ENCODE results near the gene FER.

FER gene

DNA sequence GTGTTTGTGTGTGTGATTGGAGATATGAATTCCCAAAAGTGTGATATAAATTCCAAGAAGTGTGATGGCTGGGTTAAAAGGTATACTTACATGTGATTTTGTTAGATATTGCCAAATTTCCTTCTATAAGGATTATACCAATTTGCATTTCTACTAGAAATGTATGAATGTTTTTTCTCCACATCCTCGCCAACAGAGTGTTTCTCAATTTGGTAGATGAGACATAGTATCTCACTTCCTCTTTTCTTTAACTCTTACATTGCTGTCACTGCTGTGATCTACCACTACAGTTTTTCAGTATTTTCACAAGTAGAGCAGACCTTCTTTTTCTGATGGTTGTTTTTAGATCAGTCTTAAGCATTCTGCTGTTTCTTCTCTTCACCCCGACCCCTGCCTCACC lies 111.3 kb downstream of the FER start:
- Histone ChIP-seq H3K9me3 (ENCODE audit: control insufficient read depth, insufficient read depth, low read depth, low read length) (no peaks in the 10 kb centered on the region), H3K4me3 (ENCODE audit: low read depth, low read length) (no peak overlapping the region), H3K36me3 (ENCODE audit: control insufficient read depth in 2 of 2, insufficient read depth in 1 of 2, low read length in 2 of 2) (no peaks in the 10 kb centered on the region), H3K4me1 (ENCODE audit: control insufficient read depth, insufficient read depth, low read length) (no peaks in the 10 kb centered on the region), H3K27ac (ENCODE audit: extremely low read depth, low read depth, low read length) (no peak overlapping the region)
- ChIA-PET POLR2A (no interaction called here), CTCF (interaction anchor here (0.7 kb wide), 1 partner anchor 178 kb away, joined by 3 read pairs; no protein-coding TSS in a partner anchor)
- no peak for TF ChIP-seq ZNF335 (tag by site-specific recombination; conservative IDR thresholded peaks at IDR 0.05)
- TF ChIP-seq ZNF354C (tag by site-specific recombination; IDR thresholded peaks at IDR 0.05; ENCODE audit: borderline replicate concordance, low read depth), result no peak
- TF ChIP-seq FEZF1 (tag by site-specific recombination; IDR thresholded peaks at IDR 0.05), result no peak
- TF ChIP-seq ZNF843 (tag by site-specific recombination; IDR thresholded peaks at IDR 0.05), result no peak
- no peak for TF ChIP-seq ZNF292 (tag by site-specific recombination; IDR thresholded peaks at IDR 0.05; ENCODE audit: borderline replicate concordance, low read depth)
- TF ChIP-seq ZNF621 (tag by site-specific recombination; IDR thresholded peaks at IDR 0.05), result no peak
- TF ChIP-seq BCL11B (tag by site-specific recombination; IDR thresholded peaks at IDR 0.05; ENCODE audit: low read depth), result no peak
- no peak for TF ChIP-seq ZNF707 (tag by site-specific recombination; IDR thresholded peaks at IDR 0.05)

DNA sequence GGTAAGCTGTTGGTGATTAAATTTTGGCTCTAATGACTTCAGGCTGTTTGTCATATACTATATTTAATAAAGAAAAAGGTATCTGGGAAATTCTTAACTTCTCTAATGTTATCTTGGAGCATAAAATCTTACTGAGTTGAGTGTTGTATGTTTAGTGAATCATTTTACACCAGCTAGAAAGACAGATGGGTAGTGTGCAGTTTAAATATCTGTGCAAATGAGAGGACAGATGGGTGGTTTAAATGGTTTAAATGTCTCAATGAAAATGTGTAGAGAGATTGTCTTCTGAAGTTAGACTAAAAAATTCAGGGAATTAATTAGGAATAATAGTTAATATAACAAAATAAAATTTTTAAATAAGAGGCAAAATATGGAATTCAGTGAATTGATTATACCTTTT lies 114.5 kb downstream of the FER start:
- CTCF ChIA-PET, result interaction anchor here (0.7 kb wide), 1 partner anchor 138 kb away, joined by 3 read pairs; no protein-coding TSS in a partner anchor
- Histone ChIP-seq H3K4me3 (ENCODE audit: low read depth, low read length) (no peak overlapping the region), H3K4me1 (ENCODE audit: control insufficient read depth, insufficient read depth, low read length) (no peaks in the 10 kb centered on the region), H3K9me3 (ENCODE audit: control insufficient read depth, insufficient read depth, low read depth, low read length) (no peaks in the 10 kb centered on the region), H3K36me3 (ENCODE audit: control insufficient read depth in 2 of 2, insufficient read depth in 1 of 2, low read length in 2 of 2) (no peaks in the 10 kb centered on the region), H3K27ac (ENCODE audit: extremely low read depth, low read depth, low read length) (no peak overlapping the region)
- TF ChIP-seq HOXC10 (CRISPR knock-in tag; IDR thresholded peaks at IDR 0.05) (no peak), ZNF404 (tag by site-specific recombination; IDR thresholded peaks at IDR 0.05) (no peak), ZNF175 (tag by site-specific recombination; IDR thresholded peaks at IDR 0.05) (no peak), BCL11B (tag by site-specific recombination; IDR thresholded peaks at IDR 0.05; ENCODE audit: low read depth) (no peak), ZNF221 (tag by site-specific recombination; IDR thresholded peaks at IDR 0.05; ENCODE audit: borderline replicate concordance) (no peak), ZNF654 (tag by site-specific recombination; IDR thresholded peaks at IDR 0.05; ENCODE audit: low read depth) (no peak), ZNF747 (tag by site-specific recombination; IDR thresholded peaks at IDR 0.05) (no peak), ZNF610 (tag by site-specific recombination; IDR thresholded peaks at IDR 0.05; ENCODE audit: borderline replicate concordance) (no peak), ZNF596 (tag by site-specific recombination; IDR thresholded peaks at IDR 0.05) (no peak), ZNF202 (tag by site-specific recombination; IDR thresholded peaks at IDR 0.05; ENCODE audit: borderline replicate concordance) (no peak), ZNF366 (tag by site-specific recombination; conservative IDR thresholded peaks at IDR 0.05) (no peak), ZNF660 (tag by site-specific recombination; IDR thresholded peaks at IDR 0.05) (no peak), ZNF658 (tag by site-specific recombination; IDR thresholded peaks at IDR 0.05) (no peak), ZNF558 (tag by site-specific recombination; IDR thresholded peaks at IDR 0.05) (no peak), ZSCAN16 (tag by site-specific recombination; IDR thresholded peaks at IDR 0.05) (no peak)
- TF ChIP-seq, protein P1, sequence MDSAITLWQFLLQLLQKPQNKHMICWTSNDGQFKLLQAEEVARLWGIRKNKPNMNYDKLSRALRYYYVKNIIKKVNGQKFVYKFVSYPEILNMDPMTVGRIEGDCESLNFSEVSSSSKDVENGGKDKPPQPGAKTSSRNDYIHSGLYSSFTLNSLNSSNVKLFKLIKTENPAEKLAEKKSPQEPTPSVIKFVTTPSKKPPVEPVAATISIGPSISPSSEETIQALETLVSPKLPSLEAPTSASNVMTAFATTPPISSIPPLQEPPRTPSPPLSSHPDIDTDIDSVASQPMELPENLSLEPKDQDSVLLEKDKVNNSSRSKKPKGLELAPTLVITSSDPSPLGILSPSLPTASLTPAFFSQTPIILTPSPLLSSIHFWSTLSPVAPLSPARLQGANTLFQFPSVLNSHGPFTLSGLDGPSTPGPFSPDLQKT (IDR thresholded peaks at IDR 0.05; ENCODE audit: borderline replicate concordance, low read depth, low read length), result no peak
- TF ChIP-seq, protein P2, sequence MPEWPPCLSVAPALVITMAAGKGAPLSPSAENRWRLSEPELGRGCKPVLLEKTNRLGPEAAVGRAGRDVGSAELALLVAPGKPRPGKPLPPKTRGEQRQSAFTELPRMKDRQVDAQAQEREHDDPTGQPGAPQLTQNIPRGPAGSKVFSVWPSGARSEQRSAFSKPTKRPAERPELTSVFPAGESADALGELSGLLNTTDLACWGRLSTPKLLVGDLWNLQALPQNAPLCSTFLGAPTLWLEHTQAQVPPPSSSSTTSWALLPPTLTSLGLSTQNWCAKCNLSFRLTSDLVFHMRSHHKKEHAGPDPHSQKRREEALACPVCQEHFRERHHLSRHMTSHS (tag by site-specific recombination; IDR thresholded peaks at IDR 0.05), result no peak
- TF ChIP-seq, protein P3, sequence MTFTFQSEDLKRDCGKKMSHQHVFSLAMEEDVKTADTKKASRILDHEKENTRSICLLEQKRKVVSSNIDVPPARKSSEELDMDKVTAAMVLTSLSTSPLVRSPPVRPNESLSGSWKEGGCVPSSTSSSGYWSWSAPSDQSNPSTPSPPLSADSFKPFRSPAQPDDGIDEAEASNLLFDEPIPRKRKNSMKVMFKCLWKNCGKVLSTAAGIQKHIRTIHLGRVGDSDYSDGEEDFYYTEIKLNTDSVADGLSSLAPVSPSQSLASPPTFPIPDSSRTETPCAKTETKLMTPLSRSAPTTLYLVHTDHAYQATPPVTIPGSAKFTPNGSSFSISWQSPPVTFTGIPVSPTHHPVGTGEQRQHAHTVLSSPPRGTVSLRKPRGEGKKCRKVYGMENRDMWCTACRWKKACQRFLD (tag by site-specific recombination; IDR thresholded peaks at IDR 0.05), result no peak
- TF ChIP-seq, protein P4, sequence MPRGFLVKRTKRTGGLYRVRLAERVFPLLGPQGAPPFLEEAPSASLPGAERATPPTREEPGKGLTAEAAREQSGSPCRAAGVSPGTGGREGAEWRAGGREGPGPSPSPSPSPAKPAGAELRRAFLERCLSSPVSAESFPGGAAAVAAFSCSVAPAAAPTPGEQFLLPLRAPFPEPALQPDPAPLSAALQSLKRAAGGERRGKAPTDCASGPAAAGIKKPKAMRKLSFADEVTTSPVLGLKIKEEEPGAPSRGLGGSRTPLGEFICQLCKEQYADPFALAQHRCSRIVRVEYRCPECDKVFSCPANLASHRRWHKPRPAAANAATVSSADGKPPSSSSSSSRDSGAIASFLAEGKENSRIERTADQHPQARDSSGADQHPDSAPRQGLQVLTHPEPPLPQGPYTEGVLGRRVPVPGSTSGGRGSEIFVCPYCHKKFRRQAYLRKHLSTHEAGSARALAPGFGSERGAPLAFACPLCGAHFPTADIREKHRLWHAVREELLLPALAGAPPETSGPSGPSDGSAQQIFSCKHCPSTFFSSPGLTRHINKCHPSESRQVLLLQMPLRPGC (tag by site-specific recombination; IDR thresholded peaks at IDR 0.05), result no peak
- POLR2A ChIA-PET, result no interaction called here
